Tibial artery (tissue), 4 donors: ENCODE data around the gene IL11RA.

Experiments
- DNase-seq, 2 donors: peaks; one replicate each; pipeline ENCODE4 v3.0.0-alpha.2; 2019
- H3K27ac ChIP-seq, 2 donors: fragments of 200-600 bp; sonication (generic) in 1 of 2; 1 replicate in 1 of 2; 2 replicates in 1 of 2; pipeline ENCODE4 v1.5.1; 2018 to 2019; ENCODE audit warnings: mild to moderate bottlenecking in 1 of 2
- H3K27me3 ChIP-seq, 2 donors: fragments of 200-600 bp; sonication (generic) in 1 of 2; one replicate each; pipeline versions ENCODE4 v1.5.1 to v1.6.0; 2016 to 2019
- H3K36me3 ChIP-seq, 3 donors: fragments of 200-600 bp; sonication (generic) in 2 of 3; one replicate each; pipeline ENCODE4 v1.5.1; 2016 to 2019; ENCODE audit warnings: mild to moderate bottlenecking in 2 of 3
- H3K4me1 ChIP-seq, 4 donors: fragments of 200-600 bp; sonication (generic) in 2 of 4; 1 replicate in 3 of 4; 2 replicates in 1 of 4; pipeline ENCODE4 v1.5.1; 2016 to 2019
- H3K4me3 ChIP-seq, 2 donors: fragments of 200-600 bp; sonication (generic) in 1 of 2; 1 replicate in 1 of 2; 2 replicates in 1 of 2; pipeline ENCODE4 v1.5.1; 2018 to 2019; ENCODE audit warnings: mild to moderate bottlenecking in 2 of 2
- H3K9me3 ChIP-seq, 3 donors: fragments of 200-600 bp; sonication (generic) in 1 of 3; one replicate each; pipeline ENCODE4 v1.5.1; 2016 to 2019
- CTCF ChIP-seq, 2 experiments: fragments of 200-600 bp in 1 of 2; fragments of 450-650 bp in 1 of 2; IDR thresholded peaks; one replicate each; pipeline ENCODE4 v1.5.1; 2017 to 2019; ENCODE audit warnings: antibody characterized with exemption in 2 of 2, mild to moderate bottlenecking in 1 of 2, moderate library complexity in 1 of 2
- intact Hi-C: fragments of 100-400 bp; cut with DNase I; formaldehyde crosslinking; loops from one replicate; pipeline ENCODE4 v1.15.0; 2023; ENCODE audit warnings: low total_unique reads

Gene IL11RA

GRCh38 chr9:34674440-34674839 lies 22.5 kb downstream of the IL11RA start:
- intact Hi-C loops: no loop called here
- no peaks in the 10 kb centered on the region for H3K27me3 ChIP-seq
- H3K27ac ChIP-seq: no peak overlapping the region
- no peak for TF ChIP-seq CTCF (IDR thresholded peaks at IDR 0.05)
- H3K4me1 ChIP-seq: no peaks in the 10 kb centered on the region
- no peak overlapping the region for H3K4me3 ChIP-seq
- no peak for DNase-seq
- H3K36me3 ChIP-seq: peaks cover 0 to 11% (median 7%) of the 10 kb centered on the region in 3 donors
- no peaks in the 10 kb centered on the region for H3K9me3 ChIP-seq

GRCh38 chr9:34675048-34675714 lies 23.2 kb downstream of the IL11RA start:
- peak; percentile 27 to 41 for TF ChIP-seq CTCF (IDR thresholded peaks at IDR 0.05)
- H3K27me3 ChIP-seq: no peaks in the 10 kb centered on the region
- H3K4me3 ChIP-seq: no peak overlapping the region
- intact Hi-C loops: no loop called here
- H3K4me1 ChIP-seq: no peaks in the 10 kb centered on the region
- H3K27ac ChIP-seq: no peak overlapping the region
- H3K36me3 ChIP-seq: peaks cover 0 to 10% (median 7%) of the 10 kb centered on the region in 3 donors
- peak in 1 of 2 donors; percentile 54 for DNase-seq
- no peaks in the 10 kb centered on the region for H3K9me3 ChIP-seq

GRCh38 chr9:34675869-34676268 lies 23.9 kb downstream of the IL11RA start:
- Histone ChIP-seq H3K27ac (no peak overlapping the region), H3K27me3 (no peaks in the 10 kb centered on the region), H3K9me3 (no peaks in the 10 kb centered on the region), H3K36me3 (peaks cover 0 to 12% (median 7%) of the 10 kb centered on the region in 3 donors), H3K4me1 (no peaks in the 10 kb centered on the region), H3K4me3 (no peak overlapping the region)
- no peak for DNase-seq
- intact Hi-C loops: no loop called here
- no peak for TF ChIP-seq CTCF (IDR thresholded peaks at IDR 0.05)

GRCh38 chr9:34684145-34684544 lies 32.2 kb downstream of the IL11RA start:
- Histone ChIP-seq H3K9me3 (no peaks in the 10 kb centered on the region), H3K4me3 (no peak overlapping the region), H3K36me3 (peaks cover 0 to 24% (median 0%) of the 10 kb centered on the region in 3 donors), H3K27me3 (no peaks in the 10 kb centered on the region), H3K27ac (no peak overlapping the region), H3K4me1 (peaks cover 0 to 37% (median 19%) of the 10 kb centered on the region in 4 donors)
- DNase-seq: no peak
- intact Hi-C loops: no loop called here
- TF ChIP-seq CTCF (IDR thresholded peaks at IDR 0.05): no peak

GRCh38 chr9:34684816-34685215 lies 32.8 kb downstream of the IL11RA start:
- H3K27ac ChIP-seq: no peak overlapping the region
- intact Hi-C loops: no loop called here
- TF ChIP-seq CTCF (IDR thresholded peaks at IDR 0.05): no peak

More at GRCh38 chr9:34684816-34685215, 32.8 kb downstream of the IL11RA start:
- Histone ChIP-seq H3K27me3 (no peaks in the 10 kb centered on the region), H3K4me1 (peaks cover 0 to 38% (median 19%) of the 10 kb centered on the region in 4 donors), H3K36me3 (peaks cover 0 to 24% (median 0%) of the 10 kb centered on the region in 3 donors), H3K4me3 (no peak overlapping the region), H3K9me3 (no peaks in the 10 kb centered on the region)
- no peak for DNase-seq
